NCI-H510A (cell line): ENCODE results near the gene RGL4.
"Not testable (repeated sequence)": the region's sequence is repeated elsewhere in the genome, so short reads cannot be mapped to it uniquely, and the experiment has no call there.

Source experiments
- DNase-seq: peaks from one replicate; lab custom pipeline; 2025; lab: John Stamatoyannopoulos, UW

The RGL4 gene

DNA sequence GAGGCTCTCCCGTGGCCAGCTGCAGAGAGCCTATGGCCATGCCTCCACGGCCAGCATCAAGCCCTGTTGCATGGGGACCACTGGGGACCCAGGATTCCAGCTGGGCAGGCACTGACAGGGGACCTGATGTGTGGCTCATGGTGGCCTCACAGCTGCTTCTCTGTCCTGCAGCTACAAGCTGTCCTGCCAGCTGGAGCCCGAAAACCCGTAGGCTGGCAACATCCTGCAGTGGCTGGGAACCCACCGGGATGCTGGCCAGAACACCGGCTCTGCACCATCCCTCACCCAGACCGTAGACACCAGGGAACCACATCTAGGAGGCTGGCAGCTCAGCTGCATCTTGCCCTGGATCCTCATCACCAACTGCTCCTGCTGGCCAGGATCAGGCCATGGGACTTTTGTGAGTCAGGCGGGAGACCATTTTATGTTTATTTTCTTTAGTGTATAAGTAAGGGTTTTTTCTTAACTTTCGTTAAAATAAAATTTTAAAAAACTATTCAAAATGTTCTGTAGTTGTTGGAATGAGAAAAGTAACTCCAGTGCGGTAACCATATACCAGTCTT, 7.9 kb downstream of the RGL4 start:
- no peak for DNase-seq

DNA sequence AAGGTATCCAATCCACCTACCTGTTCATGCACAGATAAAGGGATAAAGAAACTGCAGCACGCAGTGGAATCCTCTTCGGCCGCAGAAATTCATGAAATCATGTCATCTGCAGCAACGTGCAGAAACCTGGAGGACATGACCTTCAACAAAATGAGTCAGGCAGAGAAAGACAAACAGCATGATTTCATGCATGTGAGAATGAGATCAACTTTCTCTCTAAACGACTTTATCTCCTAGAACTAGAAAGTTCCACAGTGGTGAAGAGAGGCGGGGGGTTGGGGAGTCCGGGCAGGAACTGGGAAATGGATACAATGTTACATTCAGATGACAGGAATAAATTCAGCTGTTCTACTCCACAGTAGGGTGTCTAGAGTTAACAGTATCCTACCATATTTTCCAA, 9.9 kb downstream of the RGL4 start:
- DNase-seq, result no peak

DNA sequence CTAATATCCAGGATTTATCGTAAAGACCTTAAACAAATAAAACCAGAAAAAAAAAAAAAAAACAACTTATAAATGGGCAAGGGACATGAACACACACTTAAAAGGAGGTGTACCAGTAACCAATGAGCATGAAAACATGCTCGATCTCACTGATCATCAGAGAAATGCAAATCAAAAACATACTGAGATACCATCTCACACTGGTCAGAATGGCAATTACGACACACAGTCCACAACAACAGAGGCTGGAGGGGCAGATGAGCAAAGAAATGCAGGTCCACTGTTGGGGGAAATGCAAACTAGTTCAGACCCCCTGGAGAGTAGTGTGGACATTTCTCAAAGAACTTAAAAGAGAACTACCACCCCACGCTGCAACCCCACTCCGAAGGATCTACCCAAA, 13.2 kb downstream of the RGL4 start:
- DNase-seq, result no peak

DNA sequence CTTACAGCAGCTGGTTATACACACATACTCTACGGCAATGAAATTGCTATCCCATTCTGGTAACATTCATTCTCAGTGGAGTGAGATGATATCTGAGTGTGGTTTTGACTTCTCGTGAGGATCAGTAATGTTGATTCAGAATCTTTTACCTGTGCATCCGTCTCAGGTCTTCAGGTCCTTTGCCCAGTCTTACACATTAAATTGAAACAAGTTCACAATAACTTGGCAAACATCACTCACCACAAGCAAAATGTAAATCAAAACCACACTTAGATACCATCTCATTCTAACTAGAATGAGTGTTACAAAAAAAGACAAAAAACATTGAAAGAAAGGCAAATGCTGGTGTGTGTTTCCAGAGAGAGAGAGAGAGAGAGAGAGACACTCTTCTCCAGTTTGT, 14.0 kb downstream of the RGL4 start:
- DNase-seq, result no peak

DNA sequence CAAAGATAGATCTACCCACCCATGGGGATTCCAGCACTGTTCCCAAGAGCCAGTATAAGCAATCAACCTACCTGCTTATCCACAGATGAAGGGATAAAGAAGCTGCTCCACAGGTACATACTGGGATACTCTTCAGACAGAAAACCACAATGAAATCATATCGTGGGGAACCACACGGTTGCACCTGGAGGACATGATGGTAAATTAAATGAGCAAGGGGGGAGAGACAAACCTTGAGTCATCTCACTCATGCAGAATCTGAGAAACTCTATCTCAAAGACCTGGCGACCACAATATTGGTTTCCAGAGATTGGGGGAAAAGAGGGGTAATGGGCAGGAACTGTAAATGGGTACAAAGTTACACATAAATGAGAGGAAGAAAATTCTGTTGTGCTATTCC, 14.5 kb downstream of the RGL4 start:
- DNase-seq, result no peak

DNA sequence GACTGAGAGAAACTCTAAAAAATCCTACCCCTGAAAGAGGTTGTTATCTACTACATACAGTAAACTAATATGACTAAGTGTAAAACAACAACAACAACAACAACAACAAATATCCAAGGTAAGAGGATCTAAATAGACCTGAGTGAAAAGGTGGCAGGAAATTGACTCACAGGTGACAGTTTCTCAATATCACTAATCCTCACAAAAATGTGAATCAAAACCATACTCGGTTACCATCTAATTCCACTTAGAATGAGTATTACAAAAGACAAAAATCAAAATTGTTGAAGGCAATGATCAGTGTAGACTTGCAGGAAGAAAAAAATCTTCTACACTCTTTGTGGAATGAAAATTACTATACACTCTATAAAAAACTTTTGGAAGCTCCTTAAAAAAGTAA, 17.5 kb downstream of the RGL4 start:
- no peak for DNase-seq

DNA sequence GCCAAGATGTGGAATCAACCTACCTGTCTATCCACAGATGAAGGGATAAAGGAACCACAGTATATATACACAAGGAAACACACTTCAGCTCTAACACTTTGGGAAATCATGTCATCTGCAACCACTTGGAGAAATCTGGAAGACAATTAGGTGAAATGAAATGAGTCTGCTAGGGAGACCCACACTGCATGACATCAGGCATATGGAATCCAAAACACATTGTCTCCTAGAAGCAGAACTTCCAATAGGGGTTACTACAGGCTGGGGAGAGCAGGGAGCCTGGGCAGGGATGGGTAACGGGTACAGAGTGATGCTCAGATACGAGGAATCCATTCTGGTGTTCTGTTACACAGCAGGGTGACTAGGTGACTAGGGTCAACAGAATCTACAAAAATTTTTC, 18.3 kb downstream of the RGL4 start:
- DNase-seq, result no peak

DNA sequence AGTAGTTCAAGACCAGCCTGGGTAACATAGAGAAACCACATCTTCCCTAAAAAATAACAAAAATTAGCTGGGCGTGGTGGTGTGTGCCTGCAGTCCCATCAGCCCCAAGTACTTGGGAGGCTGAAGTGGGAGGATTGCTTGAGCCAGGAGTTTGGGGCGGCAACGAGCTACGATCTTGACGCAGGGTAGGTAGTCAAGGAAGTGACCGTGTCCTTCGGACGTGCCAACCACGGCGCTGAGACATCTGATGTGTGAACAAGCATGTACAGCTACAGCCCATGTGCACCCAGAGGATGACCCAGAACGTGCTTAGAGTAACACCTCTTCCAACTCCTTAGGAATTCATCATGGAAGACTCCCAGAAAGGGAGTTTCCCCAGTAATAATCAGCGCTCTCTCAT, 21.4 kb downstream of the RGL4 start:
- no peak for DNase-seq

DNA sequence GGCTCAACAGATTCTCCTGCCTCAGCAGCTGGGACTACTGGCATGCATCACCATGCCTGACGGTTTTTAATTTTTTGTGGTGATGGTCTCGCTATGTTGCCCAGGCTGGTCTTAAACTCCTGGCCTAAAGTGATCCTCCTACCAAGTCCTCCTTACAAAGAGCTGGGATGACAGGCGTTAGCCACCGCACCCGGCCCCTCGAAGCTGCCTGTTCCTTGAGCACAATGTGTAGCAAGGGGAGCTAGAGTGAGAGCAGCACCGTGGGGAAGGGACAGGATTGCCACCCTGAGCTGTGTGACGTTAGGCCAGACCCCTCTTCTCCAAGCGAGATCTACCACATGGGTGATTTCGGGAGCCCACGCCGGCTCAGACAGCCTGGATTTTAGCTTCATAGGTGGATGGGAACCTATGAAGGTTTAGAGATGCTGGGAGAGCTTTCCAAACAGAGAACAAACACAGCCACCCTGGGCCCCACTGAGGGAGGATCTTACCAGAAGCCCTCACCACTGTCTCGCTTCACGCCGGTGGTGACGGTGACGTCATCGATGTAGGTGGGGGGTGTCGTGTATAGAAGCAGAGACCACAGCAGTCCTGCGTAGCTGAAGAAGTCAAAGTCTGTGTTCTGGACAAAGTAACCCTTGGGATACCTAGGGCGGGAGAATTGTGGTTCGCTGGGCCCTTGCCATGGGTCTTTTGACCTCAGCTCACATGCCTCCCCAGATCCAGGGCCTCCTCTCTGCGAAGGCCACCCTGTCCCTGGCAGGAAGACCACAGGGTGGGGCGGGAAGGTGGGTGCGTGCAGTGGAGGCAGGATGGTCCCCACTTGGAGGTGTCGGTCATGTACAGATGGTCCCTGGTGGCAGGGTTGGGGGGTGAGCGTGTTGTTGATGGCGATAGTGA, 23.1 kb downstream of the RGL4 start:
- DNase-seq, result no peak

DNA sequence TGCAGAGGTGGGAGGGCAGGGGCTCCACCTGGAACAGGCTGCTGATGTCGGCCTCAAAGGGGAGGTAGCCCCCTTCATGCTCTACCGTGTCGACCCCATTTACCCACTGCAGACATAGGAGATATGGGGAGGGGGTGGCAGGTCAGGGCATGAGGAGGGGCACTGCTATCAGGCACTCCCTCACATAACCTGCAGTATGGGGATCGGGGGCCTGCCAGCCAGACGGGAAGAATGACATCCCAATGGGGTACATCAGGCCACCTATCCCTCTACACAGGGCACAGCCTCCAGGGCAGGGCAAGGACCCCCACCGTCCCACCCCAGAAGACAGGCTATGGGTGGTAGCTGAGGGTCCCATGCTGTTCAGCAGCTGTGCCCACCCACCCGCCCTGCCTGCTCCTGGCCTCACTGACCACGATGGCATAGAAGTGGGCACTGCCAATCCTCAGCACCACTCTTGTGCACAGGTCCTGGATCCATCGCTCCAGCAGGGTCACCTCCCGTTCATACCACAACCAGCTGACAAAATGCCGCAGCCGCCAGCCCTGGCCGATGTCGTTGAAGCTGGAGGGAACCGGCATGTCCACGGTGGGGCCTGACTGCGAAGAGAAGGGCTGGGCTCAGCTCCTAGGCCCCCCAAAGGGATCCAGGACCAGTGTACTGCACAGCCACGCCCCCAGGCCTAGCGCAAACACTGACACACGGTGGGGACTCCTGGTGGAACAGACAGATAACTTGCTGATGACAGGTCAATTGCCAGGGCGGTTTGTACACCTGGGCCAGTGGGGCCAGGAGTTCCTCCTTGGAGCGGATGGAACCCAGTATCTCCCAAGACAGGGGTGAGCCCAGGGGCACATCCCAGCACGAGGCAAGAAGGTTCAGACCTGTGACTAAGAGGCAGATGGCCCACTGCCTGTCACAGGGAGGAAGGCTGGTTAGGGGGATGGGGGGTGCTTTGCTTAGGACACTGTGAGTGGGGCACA, 24.1 kb downstream of the RGL4 start:
- DNase-seq, result no peak

DNA sequence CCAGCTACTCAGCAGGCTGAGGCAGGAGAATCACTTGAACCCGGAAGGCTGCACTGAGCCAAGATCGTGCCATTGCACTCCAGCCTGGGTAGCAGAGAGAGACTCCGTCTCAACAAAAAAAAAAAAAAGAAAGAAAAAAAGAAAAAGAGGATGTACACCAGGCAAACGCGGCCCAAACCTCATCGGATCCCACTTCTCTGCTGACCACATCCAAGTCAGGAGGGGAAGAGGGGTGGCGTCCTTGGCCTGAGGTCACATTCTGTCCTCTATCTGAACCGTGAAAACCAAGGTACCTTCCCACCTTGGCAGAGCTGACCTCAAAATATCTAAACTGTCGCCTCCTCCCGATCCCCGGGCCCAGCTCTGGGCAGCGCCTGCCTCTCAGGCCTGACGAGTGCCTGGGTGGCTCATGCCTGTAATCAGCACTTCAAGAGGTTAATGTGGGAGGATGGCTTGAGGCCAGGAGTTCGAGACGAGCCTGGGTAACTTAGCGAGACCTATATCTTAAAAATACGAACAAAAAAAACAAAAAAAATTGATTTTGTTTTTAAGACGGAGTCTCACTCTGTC, 25.1 kb downstream of the RGL4 start:
- no peak for DNase-seq

DNA sequence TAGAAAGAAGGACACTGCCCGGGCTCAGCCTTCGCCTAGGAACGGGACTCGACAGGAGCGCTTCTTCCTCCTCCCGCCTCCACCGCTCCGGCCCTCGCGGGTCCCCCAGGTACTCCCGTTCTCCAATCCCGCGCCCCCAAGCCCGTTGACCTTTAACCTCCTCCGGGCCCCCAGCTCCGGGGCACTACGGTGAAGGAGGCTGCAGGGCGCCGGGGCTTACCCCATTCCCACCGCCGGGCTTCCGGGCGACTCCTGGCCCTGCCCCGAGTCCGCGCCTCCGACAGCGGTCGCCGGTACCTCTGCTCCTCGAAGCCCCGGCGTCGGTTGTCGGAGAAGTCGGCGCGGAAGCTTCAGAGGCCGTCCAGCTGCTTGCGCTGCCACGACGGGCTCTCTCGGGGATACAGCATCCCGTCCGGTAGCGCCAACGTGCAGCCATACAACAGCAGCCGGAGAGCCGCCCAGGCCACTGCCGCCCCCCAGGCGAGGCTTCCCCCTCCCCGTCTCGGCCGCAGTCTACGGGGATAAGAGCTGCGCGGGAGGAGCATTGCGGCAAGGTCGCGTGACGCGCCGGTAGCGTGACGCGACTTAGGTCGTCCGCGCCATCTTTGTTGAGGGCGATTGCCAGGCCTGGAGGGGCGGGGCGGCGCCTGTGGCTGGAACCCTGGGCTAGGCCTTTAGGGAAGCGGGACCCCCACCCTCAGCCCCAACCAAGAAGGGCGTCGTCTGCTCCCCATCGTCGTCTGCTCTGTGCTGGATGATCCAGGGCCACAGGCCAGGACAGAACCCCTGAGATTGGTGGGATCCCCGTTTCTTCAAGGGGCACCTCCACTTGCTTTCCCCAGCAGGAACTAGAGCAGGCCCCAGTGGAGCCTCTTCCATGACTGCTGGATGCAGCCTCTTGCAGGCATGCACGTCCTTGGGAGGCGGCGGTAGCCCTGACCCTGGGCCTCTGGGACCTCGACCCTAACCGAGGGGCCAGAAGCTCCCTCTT, 26.3 kb downstream of the RGL4 start:
- DNase-seq, result peak; percentile 55

DNA sequence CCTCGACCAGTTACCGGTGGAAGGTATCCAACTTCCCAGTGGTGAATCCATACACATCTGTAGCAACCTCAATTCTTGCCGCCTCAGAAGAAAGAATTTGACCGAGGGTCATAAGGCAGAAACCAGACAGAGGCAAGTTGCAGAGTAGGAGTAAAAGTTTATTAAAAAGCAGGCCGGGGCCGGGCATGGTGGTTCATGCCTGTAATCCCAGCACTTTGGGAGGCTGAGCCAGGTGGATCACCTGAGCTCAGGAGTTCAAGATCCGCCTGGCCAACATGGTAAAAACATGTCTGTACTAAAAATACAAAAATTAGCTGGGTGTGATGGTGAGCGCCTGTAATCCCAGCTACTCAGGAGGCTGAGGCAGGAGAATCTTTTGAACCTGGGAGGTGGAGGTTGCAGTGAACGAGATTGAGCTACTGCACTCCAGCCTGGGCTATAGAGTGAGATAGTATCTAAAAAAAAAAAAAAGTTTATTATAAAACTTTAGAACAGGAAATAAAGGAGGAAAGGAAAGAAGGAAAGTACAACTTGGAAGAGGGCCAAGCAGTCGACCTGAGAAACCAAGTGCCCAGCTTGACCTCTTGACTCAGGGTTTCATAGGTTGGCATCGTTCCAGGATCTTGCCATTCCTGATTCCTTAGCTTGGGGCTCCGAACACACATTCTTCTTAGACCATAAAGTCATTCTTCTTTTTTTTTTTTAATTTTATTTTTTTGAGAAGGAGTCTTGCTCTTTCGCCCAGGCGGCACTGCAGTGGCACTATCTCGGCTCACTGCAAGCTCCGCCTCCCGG, 27.8 kb downstream of the RGL4 start:
- DNase-seq, result no peak

DNA sequence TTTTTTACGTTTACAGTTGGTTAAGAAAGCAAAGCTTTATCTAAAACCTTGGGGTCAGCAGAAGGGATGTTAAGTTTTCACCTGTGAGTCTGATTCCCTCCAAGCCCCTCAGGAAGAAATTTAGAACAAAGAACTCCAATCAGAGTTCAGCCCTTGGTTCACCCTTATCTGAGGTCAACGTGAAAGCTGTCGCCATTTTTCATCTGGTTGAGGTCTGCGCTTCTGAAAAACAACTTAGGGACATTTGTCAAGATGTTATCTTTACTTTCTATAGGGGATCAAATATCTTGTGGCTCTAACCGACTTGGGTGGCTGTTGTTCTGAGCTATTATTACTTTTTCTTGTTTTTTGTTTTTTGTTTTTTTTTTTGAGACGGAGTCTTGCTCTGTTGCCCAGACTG, 30.0 kb downstream of the RGL4 start:
- no peak for DNase-seq

DNA sequence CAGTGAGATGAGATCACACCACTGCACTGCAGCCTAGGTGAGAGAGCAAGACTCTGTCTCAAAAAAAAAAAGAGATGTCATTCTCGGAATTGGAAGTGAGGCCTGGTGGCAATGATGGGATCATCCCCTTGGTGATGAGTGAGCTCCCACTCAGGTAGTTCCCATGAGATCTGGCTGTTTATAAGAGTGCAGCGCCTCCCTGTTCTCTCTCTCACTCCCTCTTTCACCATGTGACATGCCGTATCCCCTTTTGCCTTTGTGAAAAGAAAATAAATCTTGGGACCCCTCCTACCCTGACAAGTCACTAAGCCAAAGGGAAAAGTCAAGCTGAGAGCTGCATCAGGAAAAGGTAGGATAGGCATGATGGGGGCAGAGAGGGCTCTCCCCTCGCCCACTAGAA, 31.3 kb downstream of the RGL4 start:
- no peak for DNase-seq

DNA sequence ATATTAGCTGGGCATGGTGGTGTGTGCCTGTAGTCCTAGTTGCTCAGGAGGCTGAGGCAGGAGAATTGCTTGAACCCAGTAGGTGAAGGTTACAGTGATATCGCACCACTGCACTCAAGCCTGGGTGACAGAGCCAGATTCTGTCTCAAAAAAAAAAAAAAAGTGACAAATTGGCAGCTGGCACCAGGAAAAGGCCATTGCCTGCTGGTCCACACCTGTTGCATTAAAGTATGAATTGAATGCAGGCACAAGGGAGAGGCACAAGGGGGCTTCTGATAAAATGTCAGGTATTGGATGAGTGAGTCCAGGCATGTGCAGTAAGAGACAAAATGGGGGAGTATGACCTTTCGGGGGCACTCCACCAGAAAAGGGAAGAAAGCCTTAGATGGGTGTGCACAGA, 31.9 kb downstream of the RGL4 start:
- no peak for DNase-seq

DNA sequence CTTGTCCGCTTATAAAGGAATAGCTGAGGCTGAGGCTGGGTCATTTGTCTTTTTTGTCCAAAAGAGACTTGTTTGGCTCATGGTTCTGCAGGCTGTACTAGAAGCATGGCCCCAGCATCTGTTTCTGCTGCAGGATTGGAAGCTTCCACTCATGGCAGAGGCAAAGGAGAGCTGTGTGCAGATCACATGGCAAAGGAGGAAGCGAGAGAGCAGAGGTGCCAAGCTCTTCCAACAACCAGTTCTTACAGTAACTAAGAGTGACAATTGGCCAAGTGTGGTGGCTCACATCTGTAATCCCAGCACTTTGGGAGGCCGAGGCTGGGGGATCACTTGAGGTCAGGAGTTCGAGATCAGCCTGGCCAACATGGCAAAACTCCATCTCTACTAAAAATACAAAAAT, 37.3 kb downstream of the RGL4 start:
- not testable (repeated sequence) for DNase-seq

DNA sequence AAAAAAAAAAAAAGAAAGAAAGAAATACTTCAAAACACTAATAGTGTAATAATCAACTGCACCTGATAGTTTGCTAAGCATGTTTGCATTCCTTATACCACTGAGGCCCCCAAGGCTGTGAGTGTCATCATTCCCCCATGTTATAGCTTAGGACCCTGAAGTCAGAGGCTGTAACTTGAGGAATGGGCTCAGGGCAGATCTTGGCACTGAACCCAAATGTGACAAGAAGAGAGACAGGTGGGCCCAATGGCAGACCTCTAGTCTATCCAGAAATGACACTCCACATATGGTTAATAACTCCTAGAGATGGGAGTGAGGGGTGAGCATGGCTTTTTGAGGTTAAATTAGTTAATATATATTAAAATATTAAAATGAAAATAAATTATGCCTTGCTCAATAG, 46.9 kb downstream of the RGL4 start:
- no peak for DNase-seq

DNA sequence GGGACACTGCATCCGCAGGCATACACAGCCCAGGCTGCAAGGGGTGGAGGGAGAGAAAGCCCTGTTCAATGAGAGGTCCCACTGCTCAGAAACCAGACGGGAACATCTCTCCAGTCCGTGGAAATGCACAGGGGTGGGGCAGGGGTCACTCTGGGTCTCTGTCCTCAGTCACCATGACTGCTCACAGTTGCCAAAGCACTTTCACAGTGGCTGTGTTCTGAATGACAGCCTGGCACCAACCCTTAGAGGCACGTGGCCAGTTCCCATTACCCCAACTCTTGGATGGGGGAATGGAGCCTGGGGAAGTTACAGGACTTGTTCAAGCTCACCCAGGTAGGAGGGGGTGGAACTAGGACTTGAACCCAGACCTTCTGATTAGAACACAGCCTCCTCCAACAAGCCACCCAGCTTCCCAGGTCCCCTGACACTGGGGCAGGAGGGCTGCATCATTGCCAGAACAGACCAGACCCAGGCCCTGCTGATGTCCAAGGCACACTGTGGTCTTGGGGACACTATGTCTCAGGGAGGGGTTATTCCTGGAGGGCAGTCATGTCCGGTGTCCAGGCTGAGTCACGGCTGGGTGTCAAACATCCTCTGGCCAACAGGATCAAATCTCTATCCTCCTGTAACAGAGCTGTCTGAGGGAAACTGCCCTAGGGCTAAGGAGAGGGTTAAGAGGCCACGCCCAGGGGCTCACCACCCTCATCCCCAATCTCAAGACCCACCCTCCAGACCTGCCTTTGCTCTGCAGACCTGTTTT, 51.9 kb downstream of the RGL4 start:
- no peak for DNase-seq

DNA sequence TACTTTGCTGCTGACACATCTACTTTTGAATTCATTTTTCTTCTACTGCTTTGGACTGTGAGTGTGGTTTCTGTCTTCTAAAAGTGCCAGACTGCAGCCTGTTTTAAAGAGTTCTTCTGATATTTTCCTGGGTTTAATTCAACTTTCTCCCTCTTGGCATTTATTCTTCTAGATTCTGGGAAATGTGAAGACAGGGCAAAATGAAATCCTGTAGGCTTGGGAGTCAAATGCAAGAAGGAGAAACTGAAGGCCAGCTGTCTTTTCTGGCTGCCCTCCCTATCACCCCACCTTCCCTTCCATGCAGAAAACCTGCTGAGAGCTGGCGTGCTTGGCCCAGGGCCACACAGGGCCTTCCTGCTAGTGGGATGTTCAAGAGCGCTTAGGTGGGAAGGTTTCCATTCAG, 52.5 kb downstream of the RGL4 start:
- no peak for DNase-seq
